ENCODE measurements around the gene GALNT15.

Gene GALNT15, protein sequence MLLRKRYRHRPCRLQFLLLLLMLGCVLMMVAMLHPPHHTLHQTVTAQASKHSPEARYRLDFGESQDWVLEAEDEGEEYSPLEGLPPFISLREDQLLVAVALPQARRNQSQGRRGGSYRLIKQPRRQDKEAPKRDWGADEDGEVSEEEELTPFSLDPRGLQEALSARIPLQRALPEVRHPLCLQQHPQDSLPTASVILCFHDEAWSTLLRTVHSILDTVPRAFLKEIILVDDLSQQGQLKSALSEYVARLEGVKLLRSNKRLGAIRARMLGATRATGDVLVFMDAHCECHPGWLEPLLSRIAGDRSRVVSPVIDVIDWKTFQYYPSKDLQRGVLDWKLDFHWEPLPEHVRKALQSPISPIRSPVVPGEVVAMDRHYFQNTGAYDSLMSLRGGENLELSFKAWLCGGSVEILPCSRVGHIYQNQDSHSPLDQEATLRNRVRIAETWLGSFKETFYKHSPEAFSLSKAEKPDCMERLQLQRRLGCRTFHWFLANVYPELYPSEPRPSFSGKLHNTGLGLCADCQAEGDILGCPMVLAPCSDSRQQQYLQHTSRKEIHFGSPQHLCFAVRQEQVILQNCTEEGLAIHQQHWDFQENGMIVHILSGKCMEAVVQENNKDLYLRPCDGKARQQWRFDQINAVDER

DNA sequence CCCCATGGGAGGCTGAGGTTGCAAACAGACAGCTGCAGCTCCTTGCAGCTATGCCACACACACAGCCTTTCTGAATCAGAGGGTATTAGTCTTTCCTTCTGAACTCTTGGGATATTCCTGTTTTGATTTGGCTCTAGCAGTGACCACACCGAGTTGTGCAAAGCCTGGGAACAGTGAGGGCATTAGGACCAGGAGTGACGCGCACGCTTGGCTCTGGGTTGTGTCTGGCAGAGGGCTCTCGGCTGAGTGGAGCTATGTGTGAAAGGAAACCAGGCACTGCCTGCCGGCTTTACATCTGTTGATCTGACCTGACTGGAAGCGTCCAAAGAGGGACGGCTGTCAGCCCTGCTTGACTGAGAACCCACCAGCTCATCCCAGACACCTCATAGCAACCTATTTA, at the start of gene GALNT15:
GALNT15 (plus strand) TSS at position 292 of the 400 bp plus-strand sequence. CDS start 472 bp downstream, outside the sequence.
- peak; percentile 38 for DNase-seq

DNA sequence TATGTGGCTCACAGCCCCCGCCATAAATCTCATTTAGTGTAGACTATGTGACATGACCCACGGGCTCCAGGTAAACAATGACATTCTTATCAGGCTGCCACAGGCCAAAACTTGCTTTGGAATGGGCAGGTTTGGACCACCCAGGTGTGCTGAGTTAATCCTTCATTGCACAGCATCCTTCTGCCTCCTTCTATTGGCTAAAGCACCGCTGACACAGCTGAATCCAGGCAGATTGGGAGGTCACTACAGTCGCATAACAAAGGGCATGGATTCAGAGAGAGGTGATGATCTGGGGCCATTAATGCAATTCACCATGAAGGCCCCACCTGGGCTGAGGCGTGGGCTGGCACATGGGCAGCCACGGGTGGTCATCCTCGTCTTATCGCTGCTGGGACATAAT, 47.8 kb upstream of the GALNT15 start:
- DNase-seq = no peak

DNA sequence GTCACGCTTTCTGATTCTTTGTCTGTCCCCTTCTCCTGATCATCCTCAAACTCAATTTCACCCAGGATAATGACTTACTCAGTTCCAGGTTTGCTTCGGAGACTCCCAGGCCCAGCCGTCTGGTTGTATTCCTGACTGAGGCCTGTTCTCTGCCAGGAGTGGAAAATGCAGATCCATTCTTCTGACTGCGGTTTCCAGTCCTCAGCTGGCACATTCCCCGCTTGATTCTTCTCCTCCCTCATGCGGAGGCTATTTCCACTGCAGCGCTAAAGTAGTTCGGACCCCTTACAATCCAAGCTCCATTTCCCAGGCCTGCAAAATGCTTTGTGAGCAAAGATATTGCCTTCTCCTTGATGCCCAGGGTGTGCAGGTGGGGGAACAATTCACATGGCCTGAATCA, 47.2 kb upstream of the GALNT15 start:
- no peak for DNase-seq

DNA sequence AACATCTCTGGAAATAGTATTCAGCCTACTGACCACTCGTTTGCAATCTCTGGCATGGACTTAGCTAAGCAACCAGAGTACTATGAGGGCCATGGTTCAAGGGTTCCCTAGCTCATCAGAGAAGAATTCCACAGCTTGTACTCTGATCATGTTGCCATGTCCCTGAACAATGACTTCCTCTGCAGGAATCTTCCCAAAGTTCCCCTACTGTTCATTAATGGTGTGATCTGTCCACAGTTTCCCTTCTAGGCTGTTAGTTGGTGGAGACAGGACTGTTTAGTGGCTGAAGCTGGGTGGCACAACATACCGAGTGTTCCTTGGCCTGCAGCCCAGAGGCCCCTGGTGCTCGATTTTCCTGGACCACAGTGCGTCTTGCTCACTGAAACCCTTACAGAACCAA, 44.4 kb upstream of the GALNT15 start:
- DNase-seq = no peak

DNA sequence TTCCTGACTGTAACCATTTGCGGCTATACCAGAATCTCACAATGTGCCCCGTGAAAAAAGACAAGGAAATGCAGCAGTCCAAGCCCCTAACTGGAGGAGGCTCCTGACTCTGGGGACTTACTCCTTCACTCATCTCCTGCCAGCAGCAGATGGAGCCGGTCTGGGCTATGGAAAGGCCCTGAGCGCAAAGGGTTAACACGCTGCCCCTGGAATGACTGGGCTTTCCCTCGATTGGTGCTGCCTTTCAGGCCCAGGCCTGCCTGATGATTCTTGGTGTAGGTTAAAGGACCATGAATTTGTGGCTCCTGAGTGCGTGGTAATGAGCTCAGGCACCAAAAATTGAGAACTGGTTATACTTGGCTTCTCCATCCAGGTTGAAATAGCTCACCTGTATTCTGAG, 42.3 kb upstream of the GALNT15 start:
- DNase-seq = peak; percentile 78

DNA sequence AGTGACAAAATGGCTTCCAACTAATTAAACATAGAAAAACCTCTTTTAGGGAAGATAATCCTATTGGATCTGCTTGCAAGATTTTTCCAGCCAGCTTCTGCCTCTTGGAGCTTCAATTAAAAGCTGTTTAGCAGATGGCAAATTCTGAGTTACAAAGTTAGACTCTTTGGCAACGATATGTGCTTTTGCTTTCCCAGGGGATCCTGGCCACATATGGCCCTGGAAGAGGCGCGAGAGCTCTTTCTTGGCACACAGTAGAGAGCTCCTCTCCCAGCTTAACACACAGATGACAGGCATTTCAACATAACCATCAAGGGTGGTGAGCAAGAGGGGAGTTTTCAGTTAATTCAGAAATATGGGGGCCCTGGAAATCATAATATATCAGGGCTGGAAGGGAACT, 41.6 kb upstream of the GALNT15 start:
- DNase-seq = peak; percentile 91

DNA sequence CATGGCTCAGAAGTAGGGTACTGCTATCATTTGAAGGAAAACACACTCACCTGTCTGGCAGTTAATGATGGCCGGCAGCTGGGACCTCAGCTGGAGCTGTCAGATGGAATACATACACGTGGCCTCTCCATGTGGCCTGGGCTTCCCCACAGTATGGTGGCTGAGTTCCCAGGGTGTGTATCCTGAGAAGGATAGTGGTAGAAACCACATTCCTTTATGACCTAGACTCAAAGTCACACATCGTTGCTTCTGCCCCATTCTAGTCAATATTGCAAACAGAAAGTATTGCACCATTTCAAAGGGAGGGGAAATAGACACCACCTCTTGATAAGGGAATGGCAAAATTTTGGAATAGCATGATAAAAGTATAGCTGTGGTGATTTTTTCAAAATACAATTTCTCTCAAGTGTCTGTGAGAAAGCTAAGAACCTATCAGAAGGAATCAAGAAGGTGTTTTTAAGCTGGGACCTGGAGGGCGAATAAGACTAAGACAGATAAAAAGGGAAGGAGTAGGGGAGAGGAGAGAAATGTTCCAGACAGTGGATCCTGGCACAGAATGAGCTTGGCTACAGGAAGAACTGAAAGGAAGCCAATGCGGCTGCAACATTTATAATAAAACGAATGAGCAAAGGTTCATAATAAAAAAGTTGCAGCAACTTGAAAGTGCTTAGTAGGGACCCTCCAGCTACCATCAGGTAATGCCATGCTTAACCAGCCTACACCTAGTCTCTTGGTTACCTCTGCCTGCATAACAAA, 40.1 kb upstream of the GALNT15 start:
- peak; percentile 71 for DNase-seq

DNA sequence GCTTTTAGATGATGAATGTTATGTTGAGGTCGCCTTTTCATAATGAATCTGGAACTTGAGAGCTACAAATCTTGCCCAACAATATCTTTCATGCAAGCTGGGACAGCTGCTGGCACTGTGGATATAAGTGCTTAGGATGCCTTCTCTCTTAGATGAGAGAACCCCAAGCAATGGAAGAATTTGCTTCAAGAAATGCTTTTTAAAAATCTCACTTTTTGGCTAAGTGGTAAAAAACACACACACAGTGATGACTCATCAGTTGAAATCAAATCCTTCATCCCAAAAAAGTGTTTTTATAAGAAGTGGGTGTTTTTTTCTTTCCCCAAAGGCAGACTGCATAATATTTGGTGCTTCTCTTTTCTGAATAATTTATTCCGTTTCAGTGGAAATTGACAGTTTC, 38.4 kb upstream of the GALNT15 start:
- no peak for DNase-seq

DNA sequence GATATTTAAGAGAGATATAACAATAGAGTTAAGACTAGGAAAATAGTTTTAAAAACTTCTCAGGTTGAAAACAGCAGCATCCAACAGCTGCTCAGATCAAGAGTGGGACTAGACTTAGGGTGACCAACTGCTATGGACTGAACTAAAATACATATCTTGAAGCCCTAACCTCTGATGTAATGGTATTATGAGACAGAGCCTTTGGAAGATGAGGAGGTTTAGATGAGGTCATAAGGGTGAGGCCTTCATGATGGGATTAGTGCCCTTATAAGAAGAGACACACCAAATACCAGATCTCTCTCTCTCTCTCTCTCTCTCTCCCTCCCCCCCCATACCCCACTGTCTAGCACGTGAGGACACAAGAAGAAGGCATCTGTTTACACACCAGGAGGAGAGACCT, 37.4 kb upstream of the GALNT15 start:
- DNase-seq = no peak

DNA sequence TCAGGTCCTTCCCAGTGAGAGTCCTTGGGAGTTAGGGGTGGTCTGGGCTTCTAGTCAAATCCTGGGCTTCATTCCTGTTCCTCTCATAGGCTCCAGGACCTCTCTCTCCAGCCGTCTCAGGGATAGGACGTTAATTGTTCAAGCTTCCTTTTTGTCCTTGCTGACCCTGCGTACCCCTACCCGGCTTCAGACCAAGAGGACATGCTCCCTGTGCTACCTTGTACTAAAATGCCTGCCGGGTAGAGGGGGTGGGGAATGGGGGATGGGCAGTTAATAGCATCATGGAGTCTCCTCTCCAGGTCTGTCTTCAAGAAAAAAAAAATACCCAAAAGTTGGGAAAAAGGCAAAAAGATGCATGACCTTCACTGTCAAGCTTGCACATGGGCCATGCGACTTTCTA, 36.5 kb upstream of the GALNT15 start:
- DNase-seq = no peak

DNA sequence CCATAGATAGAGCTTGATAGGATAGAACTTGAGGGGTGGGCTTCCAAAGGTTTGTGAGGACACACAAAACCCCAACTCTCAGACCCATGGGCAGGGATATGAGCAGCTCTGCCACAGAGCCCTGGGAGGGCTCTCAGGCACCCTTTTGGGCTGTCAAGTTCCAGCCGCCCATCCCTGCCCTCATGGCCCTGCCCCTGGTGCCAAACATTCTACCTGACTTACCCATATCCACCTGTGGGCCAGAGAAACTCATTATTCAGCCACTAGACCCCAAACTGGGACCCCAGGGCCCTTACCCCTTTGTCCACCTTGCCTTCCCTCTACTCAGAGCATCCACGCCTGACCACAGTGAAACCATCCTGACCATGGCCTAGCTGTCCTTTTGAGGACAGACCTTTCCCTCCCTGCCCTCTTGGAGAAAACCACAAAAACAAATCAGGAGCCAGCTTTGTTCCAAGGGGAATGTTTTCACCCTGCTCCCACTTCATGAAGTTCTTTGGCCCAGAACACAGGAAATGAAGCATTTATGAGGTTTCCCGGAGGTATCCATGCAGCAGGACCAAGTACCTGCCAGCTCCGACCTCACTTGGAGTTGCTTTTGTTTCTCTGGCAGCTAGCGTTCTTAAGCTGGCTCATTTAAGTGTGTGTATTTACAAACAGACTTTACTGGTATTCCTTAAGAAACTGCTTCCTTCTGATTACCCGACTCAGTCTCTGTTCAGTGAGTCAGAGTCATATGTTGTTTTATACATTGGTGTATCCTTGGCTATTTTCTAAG, 34.2 kb upstream of the GALNT15 start:
- DNase-seq = no peak

DNA sequence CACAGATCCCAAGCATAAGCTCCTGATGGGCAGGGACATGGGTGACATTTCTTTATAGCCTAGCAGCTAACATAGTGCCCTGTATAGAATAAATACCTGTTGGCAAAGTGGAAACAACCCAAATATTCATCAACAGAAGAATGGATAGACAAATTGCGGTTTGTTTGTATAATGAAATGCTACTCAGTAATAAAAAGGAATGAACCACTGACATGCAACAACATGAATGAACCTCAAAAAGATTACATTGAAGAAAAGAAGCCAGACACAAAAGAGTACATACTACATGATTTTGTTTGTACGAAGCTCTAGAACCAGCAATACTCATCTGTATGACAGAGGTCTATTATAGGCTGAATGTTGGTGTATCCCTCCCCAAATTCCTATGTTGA, 33.6 kb upstream of the GALNT15 start:
- no peak for DNase-seq

DNA sequence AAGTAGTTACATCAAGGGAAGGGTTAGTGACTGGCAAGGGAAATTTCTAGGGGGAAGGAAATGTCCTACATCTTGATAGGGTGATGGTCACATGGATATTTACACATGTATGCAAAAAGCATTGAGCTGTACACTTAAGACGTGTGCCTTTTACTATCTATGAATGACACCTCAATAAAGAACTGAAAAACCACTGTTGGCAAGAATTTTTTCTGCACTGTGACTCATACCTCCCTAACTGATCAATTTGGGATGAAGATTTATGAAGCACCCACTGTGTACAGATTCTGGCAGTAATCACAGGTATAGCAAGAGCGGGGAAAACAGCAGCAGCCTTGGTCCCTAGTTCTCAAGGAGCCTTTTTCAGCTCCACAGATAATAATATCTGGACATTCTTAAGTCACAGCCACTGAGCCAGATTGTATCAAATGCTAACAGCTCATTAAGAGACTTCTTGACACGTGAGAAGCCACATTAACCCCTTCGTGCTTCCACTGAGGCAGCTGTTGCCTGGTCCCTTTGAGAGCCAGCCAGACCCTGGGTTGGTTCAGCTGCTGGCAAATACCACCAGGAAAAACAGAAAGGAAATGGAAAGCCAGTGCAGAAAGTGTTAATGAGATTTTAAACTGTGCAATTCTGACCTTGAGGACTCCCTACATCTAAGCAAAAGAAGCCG, 32.0 kb upstream of the GALNT15 start:
- peak; percentile 27 for DNase-seq

DNA sequence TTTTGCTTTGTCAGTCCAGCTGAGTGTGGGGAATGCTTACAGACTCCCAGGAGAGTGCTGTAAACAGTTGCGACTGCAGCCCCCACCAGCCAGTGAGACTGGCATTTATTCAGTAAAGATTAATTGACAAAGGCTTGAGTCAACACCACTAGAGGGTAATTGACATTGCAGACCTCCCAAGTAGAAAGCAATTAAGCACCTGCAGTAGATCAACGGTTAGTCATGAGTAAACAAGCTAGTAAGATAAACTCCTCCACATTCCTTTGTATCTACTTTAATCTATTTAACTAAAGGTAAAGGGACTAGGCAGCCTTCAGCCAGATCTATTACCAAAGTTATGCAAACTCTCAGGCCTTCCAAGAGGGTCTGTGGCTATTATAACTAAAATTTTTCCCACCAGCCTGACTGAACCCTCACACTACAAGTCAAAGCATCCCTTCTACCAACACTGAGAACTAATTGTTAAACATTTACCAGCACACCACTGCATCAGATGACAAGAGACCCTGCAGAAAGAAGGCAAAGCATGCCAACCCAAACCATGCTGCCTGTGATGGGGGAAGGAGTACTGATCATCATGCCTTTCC, 30.5 kb upstream of the GALNT15 start:
- DNase-seq = no peak

DNA sequence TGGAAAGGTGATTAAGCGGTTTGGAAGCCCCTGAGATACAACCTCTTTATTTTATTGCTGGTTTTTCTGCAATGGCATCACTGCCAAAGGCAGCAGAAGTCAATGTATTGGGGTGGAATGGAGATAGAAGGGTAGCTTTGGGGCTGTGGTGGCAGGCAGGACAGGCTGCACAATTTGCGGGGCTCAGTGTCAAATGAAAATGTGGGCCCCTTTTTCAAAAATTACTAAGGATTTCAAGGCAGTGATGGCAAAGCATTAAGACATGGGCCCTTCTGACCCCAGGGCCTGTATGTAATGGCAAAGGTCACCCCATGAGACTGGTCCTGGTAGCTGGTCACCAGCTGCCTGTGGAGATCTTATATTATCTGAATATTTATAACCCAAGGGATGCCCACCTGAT, 29.3 kb upstream of the GALNT15 start:
- DNase-seq = no peak

DNA sequence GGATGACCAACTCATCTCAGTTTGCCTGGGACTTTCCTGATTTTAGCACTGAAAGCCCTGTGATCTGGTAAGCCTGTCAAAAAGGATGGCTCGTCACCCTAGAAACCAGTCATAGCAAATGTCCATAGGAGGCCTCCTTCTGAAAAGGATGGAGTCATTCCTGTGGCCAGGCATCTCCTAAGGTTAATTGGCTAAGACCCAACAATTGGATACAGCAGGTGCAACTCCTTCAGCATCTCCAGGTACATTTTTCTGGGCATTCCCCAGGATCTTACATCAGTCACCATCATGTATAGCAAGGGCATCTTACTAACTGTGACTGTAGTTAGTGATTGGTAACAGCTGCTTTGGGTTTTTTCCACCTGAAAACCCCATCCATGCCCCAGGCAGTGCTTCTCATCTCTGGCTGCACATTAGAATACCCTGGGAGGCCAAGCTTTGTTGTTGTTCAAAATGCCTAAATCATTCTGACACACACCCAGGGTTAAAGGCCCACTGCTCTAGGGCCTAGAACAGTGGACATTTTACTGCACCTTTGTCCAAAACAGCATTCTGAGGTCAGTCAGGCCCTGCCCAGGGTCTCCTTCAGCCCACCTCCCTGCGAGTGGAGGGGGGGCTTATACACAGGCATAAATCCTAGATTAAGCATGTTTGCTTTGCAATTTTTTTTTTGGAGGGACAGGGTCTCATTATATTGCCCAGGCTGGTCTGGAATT, 28.3 kb upstream of the GALNT15 start:
- DNase-seq = no peak

DNA sequence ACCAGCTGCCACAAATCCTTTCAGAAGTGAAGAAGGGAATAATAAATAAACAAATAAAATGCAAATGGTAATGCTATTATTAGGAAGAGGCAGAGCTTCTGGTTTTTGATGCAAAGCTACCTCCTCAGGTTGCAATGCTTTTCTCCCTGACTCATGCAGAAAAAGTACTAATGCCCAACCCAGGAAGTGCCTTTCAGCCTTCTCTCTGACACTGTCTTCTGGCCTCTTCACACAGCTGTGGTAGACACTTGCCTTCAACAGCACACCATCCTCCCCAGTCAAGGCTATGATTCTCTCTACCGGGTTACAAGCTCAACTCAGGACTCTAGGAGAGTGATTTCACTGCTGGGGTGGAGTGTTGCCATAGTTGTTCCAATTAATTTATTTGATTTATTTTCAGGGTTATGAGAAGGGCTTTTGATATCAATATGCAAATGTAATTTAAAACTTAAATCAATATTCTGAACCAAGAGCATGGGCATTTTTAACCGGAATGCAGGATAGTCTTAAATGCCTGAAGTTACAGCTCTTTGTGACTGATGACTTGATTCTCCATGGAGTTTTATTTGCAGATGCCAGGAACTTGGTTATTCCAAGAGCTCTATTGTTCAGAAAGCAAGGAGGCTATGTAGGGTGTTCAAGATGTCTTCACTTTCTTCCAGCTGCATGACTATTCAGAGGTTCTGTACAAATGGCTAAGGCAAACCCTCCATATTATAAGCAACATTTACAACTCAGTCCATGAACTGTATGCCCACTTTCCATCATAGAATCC, 27.1 kb upstream of the GALNT15 start:
- no peak for DNase-seq

DNA sequence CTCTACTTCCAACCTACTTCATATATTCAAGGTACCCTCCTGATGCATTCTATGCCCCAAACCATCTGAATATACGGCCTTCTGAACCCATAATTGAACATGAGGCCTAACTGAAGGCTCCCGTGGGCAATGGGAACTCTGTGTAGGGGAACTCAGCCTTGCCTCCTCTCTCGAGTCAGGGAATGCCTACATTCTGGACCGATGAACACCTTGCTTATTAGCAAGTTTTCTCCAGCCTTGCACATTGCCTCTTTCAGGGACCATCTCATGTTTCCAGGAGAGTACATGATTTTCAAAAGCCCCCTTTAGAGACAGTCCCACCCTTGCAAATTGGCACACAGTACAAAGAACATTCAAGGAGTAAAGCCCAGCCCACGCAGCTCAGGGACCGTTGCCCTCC, 26.3 kb upstream of the GALNT15 start:
- peak; percentile 37 for DNase-seq

DNA sequence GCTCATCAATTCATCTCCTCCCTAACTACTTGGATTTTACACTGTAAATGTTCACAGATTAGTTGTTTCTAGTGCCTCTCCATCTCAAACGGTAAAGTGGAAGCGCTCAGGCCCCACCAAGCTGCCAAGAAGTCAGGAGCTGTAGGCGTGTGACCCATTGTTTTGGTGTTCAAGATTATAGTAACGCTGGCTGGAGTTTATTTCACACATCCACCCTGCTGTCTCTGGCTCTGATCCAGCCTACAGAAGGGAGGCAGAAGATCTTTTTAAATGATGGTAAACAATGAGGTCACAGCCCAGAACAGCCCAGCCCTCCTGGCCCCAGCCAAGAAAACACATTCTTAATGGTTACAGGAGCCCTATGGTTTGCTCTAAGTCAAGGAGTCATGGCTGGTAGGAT, 25.7 kb upstream of the GALNT15 start:
- peak; percentile 85 for DNase-seq

DNA sequence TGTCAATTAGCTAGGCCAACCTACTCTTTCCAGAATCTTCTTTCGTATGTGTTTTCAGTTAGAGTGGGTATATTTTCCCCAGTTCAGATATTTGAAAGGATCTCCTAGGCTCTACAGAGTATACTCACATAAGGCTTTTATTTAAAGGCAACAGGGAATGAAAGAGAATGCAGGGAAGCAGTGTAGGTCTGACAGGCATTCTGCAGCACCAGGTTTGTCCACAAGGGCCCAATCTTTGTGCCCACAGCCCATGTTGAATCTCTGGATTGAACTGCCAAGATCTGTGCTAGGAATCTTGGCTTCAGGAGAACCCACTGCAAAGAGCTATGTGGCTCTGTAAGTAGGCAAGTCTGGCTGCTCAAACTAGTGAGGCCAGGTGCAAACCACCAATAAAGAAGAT, 24.2 kb upstream of the GALNT15 start:
- no peak for DNase-seq

DNA sequence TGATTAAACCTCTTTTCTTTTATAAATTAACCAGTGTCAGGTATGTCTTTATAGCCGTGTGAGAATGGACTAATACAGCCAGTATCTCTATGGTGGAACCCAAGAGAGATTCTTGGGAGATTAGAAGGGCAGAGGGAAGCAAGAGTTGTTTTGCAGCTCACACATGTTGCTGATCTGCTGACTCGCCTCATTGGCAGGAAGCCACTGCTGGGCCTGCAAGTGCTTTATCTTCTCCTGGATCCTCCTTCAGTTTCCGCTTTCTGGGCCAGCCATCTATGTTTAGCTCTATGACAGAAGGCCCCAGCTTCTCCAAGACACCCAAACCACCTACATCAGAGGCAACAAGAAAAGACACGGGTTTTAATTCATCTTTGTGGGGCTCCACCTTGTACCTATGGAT, 23.4 kb upstream of the GALNT15 start:
- no peak for DNase-seq
